Endodermal cell (in vitro differentiated cells): ENCODE measurements around the gene SERPIND1. TPM values are rescaled to one million over a fixed set of nuclear protein-coding genes. Genes with fewer than 3 reads are reported as not detected.

Experiments used
- DNase-seq: peaks from one replicate; pipeline ENCODE4 v3.0.0-alpha.2; 2017
- H3K27ac ChIP-seq: 2 replicates; pipeline ENCODE4 v1.5.1; 2013; ENCODE audit warnings: mild to moderate bottlenecking, low read depth, low read length, moderate library complexity
- H3K27me3 ChIP-seq: 2 replicates; pipeline ENCODE4 v1.6.1; 2013; ENCODE audit warnings: mild to moderate bottlenecking, low read length, moderate library complexity; ENCODE audit not compliant: insufficient read depth, control insufficient read depth, poor library complexity, severe bottlenecking
- H3K36me3 ChIP-seq: 2 replicates; pipeline ENCODE4 v1.7.0; 2013; ENCODE audit warnings: mild to moderate bottlenecking, low read length, moderate library complexity; ENCODE audit not compliant: control insufficient read depth, insufficient read depth
- H3K4me1 ChIP-seq: one replicate; pipeline ENCODE4 v1.7.0; 2013; ENCODE audit warnings: low read length; ENCODE audit not compliant: control insufficient read depth, insufficient read depth
- H3K4me3 ChIP-seq: 2 replicates; pipeline ENCODE4 v1.5.1; 2013; ENCODE audit warnings: mild to moderate bottlenecking, low read length, moderate library complexity
- H3K9ac ChIP-seq: 2 replicates; pipeline ENCODE4 v1.6.1; 2013; ENCODE audit warnings: mild to moderate bottlenecking, low read length, moderate library complexity; ENCODE audit not compliant: poor library complexity, severe bottlenecking; ENCODE audit errors: extremely low read depth
- H3K9me3 ChIP-seq: 2 replicates; pipeline ENCODE4 v1.6.1; 2013; ENCODE audit warnings: mild to moderate bottlenecking, low read length, moderate library complexity; ENCODE audit not compliant: control insufficient read depth
- H3K27ac Mint-ChIP-seq: 2 replicates; pipeline ENCODE4 v1.8.0; 2020; ENCODE audit warnings: mixed read lengths
- H3K27me3 Mint-ChIP-seq: 2 replicates; pipeline ENCODE4 v1.8.0; 2021; ENCODE audit warnings: mild to moderate bottlenecking, mixed read lengths; ENCODE audit not compliant: insufficient read depth
- H3K36me3 Mint-ChIP-seq: 2 replicates; pipeline ENCODE4 v1.8.0; 2020; ENCODE audit warnings: low read depth, mixed read lengths
- H3K4me1 Mint-ChIP-seq: 2 replicates; pipeline ENCODE4 v1.8.0; 2020; ENCODE audit warnings: mixed read lengths
- H3K4me3 Mint-ChIP-seq: 2 replicates; pipeline ENCODE4 v1.8.0; 2020; ENCODE audit warnings: mild to moderate bottlenecking, moderate library complexity, mixed read lengths
- H3K9me3 Mint-ChIP-seq: 2 replicates; pipeline ENCODE4 v1.8.0; 2020; ENCODE audit warnings: mild to moderate bottlenecking, mixed read lengths
- WGBS, 2 experiments: methylation state at CpG; one replicate each; pipeline versions ENCODE4 v1.1.5 to v1.1.7; 2013; ENCODE audit warnings: missing lambda C conversion rate in 2 of 2, mixed read lengths in 1 of 2; ENCODE audit not compliant: insufficient coverage in 1 of 2, insufficient read length in 1 of 2; 5-methylcytosine and 5-hydroxymethylcytosine counted together
- total RNA-seq, 2 donors: library from RNA; stranded (reverse); fragmentation: NEBNext Ultra II Directional in 1 of 2; extraction: Animal tissue kit (Norgen Biotek cat#: 25700) in 1 of 2; gene quantifications; 2 replicates in 1 of 2; 3 replicates in 1 of 2; pipeline ENCODE4 v1.2.1, GENCODE V29; 2021
- TF ChIP-seq, protein P1 (sequence below): fragments of 200-600 bp; sonication (generic); conservative IDR thresholded peaks from 2 replicates; pipeline ENCODE4 v1.5.0; 2021; ENCODE audit warnings: antibody characterized with exemption, mild to moderate bottlenecking

The SERPIND1 gene
- total RNA-seq, 2 donors from 2014 or later: not detected

DNA sequence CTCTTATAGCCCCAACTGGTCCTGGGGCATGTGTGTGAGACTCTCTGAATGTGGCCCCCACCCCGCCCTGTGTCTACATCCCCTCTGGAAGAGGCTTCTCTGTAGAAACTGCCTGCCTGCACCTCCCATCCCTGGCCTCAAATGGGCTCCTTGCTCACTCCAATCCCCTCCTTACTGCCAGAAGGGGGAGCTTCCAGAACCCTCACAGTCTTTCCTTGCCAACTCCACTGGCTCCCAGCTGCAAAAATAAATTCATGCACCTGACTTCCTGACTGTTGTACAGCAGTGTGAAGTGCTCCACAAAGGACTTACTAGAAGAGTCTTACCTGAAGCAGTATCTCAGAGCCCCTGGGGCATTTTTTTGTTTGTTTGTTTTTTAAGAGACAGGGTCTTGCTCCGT is 15.2 kb upstream of the SERPIND1 start:
- Histone ChIP-seq H3K9ac (no peak overlapping the region), H3K27ac (no peak overlapping the region), H3K9me3 (no peaks in the 10 kb centered on the region), H3K36me3 (peaks cover 30% of the 10 kb centered on the region), H3K4me3 (no peak overlapping the region), H3K27me3 (no peaks in the 10 kb centered on the region), H3K4me1 (no peaks in the 10 kb centered on the region)
- Mint-ChIP-seq H3K4me1 (peaks cover 3% of the 10 kb centered on the region), H3K9me3 (no peaks in the 10 kb centered on the region), H3K27me3 (no peaks in the 10 kb centered on the region), H3K36me3 (peaks cover 24% of the 10 kb centered on the region), H3K4me3 (no peak overlapping the region), H3K27ac (no peak overlapping the region)
- TF ChIP-seq, protein P1, sequence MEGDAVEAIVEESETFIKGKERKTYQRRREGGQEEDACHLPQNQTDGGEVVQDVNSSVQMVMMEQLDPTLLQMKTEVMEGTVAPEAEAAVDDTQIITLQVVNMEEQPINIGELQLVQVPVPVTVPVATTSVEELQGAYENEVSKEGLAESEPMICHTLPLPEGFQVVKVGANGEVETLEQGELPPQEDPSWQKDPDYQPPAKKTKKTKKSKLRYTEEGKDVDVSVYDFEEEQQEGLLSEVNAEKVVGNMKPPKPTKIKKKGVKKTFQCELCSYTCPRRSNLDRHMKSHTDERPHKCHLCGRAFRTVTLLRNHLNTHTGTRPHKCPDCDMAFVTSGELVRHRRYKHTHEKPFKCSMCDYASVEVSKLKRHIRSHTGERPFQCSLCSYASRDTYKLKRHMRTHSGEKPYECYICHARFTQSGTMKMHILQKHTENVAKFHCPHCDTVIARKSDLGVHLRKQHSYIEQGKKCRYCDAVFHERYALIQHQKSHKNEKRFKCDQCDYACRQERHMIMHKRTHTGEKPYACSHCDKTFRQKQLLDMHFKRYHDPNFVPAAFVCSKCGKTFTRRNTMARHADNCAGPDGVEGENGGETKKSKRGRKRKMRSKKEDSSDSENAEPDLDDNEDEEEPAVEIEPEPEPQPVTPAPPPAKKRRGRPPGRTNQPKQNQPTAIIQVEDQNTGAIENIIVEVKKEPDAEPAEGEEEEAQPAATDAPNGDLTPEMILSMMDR: peak; percentile 68
- 90 to 100% methylated on average over 2 of the region's 2 CpGs for WGBS, 2 experiments
- peak; percentile 53 for DNase-seq

DNA sequence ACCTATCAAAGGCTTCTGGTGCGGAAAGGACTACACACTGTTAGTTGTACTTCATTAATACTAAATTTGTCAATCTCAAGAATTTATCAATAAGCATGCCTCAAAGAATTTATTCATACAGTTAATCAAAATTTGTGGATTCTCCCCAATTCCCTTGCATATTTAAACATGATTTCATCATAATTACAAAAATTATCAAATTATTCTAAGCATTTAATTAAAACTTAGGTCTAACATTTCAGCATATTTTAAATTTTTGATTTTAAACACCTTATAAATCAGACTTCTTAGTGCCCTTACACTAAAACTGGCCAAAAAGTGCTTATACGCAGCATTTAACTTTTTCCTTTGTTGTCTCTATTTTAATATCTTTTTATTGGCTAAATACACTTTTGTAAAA is 13.8 kb upstream of the SERPIND1 start:
- peaks cover 38% of the 10 kb centered on the region for H3K36me3 Mint-ChIP-seq
- no peak overlapping the region for H3K27ac ChIP-seq
- TF ChIP-seq, protein P1: no peak
- H3K4me1 ChIP-seq: no peaks in the 10 kb centered on the region
- H3K4me3 Mint-ChIP-seq: no peak overlapping the region
- no peak for DNase-seq
- peaks cover 3% of the 10 kb centered on the region for H3K4me1 Mint-ChIP-seq
- H3K9me3 Mint-ChIP-seq: no peaks in the 10 kb centered on the region
- no peak overlapping the region for H3K9ac ChIP-seq
- no peak overlapping the region for H3K27ac Mint-ChIP-seq
- H3K9me3 ChIP-seq: no peaks in the 10 kb centered on the region
- no peaks in the 10 kb centered on the region for H3K27me3 Mint-ChIP-seq
- WGBS, 2 experiments: 89 to 98% methylated on average over 1 to 2 of the region's 2 CpGs
- no peak overlapping the region for H3K4me3 ChIP-seq
- peaks cover 44% of the 10 kb centered on the region for H3K36me3 ChIP-seq
- H3K27me3 ChIP-seq: no peaks in the 10 kb centered on the region

DNA sequence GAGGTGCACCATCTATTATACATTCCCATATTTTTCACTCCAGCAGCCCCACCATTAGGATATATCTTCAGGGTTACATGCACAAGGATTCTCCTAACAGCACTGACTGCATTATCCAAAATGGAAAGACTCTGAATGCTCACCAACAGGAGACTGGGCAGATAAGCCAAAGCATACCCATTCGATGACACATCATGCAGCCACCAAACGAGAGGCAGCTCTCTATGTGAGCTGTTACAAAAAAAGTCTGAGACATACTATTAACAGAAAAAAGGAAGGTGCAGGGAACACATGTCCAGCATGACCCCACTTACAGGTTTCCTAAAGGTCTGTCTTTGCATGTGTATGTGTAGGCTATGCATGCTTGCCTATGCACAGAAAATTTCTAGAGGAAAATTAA is 12.4 kb upstream of the SERPIND1 start:
- WGBS, 2 experiments: 100% methylated on average over 1 to 2 of the region's 2 CpGs
- H3K36me3 Mint-ChIP-seq: peaks cover 36% of the 10 kb centered on the region
- no peak overlapping the region for H3K4me3 ChIP-seq
- H3K36me3 ChIP-seq: peaks cover 48% of the 10 kb centered on the region
- TF ChIP-seq, protein P1: no peak
- no peaks in the 10 kb centered on the region for H3K4me1 ChIP-seq
- no peak overlapping the region for H3K9ac ChIP-seq
- H3K4me1 Mint-ChIP-seq: no peaks in the 10 kb centered on the region
- no peak overlapping the region for H3K4me3 Mint-ChIP-seq
- DNase-seq: no peak
- H3K9me3 ChIP-seq: no peaks in the 10 kb centered on the region
- H3K27ac ChIP-seq: no peak overlapping the region
- no peak overlapping the region for H3K27ac Mint-ChIP-seq
- H3K27me3 ChIP-seq: no peaks in the 10 kb centered on the region
- no peaks in the 10 kb centered on the region for H3K27me3 Mint-ChIP-seq
- H3K9me3 Mint-ChIP-seq: no peaks in the 10 kb centered on the region
